HG03520 (cell line): ENCODE results near the gene PRKN.

Experiments
- ATAC-seq: cut with Tn5 transposase; IDR thresholded peaks from one replicate; pipeline ENCODE4 v1.9.1; 2021; ENCODE audit warnings: mild to moderate bottlenecking, moderate library complexity; ENCODE audit not compliant: unreplicated experiment

The PRKN gene

DNA sequence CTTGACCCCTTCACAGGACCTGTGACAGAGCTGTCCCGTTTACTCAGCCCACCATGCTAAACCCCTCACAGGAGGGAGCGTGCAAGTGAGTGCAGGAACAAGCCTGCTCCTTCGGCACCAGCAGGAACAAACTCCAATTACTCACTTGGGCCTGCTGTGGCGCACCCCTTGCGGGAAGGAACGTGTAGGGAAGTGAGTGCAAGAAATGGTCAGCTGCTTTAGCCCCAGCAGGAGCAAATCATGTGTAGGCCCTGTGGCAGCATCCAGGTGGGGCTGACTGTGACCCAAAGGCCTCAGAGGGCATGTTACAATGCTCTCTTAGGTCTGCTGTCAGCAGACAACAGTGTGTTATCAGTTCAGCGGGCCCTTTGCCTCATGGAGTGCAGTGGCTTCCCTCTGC lies 574.4 kb downstream of the PRKN start:
- no peak for ATAC-seq

DNA sequence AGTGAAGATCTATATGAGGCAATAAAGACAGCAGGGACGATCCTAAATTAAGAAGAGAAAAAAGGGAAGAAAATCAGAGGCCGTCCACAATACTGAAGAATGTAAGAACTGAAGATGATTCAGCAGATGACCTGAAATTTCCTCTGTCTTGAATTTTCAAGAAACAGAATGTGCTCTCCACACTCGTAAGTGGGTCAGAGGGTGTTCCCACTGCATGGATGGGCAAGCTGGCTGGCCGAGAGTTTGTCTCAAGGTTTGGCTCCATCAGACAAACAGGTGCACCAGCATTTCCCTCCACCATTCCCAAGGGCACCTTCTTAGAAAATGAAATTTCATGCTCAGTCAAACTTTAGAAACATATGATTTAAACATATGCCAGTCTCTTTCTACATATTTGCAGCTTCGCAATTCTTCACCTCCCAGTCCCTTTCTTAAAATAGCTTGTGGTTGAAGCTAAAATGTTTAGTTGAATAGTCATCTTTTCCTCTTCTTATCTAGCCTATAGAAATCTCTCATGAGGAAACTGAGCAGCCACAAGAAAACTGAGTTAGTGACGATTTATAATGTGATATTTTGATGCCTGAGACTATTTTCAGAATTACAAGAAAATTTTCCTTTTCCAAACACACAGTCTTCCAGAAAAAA lies 576.4 kb downstream of the PRKN start:
- ATAC-seq, result no peak

- no peak for ATAC-seq
Observed at GRCh38 chr6:162150295-162150694, 577.3 kb downstream of the PRKN start.

DNA sequence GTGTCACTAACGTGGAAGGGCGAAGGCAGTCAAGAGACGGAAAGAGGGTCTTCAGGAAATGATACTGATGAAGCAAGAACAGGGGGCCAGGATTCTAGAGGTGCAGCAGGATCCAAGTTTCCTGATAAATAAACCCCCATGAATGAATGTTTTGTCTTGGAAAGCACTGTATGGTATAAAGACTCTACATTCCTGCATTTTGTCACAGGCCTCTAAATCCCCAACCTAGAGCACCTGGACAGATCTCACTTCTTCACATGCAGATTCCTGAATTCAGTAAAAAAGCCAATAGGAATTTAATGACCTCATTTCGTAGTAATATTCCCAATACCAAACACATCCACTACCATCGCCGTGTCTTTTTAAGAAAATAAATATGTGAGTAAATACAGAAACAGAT lies 577.8 kb downstream of the PRKN start:
- no peak for ATAC-seq

DNA sequence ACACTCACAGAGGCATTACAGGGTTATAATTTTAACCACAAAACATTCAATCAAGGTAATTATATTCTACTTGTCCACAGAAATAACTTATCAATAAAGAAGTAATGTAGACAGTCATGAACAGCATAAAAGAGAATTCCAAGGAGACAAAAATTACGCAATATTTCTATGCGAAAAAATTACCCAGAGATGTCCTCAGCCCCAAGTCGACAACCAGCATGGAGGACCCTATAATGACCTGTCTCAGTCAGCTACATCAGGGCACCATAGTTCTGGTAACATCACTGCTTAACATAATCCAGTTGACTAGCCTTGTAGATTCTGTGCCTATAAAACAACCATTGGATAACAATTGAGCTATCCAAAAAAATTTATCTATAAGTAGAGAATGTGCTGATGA lies 579.8 kb downstream of the PRKN start:
- ATAC-seq, result no peak

DNA sequence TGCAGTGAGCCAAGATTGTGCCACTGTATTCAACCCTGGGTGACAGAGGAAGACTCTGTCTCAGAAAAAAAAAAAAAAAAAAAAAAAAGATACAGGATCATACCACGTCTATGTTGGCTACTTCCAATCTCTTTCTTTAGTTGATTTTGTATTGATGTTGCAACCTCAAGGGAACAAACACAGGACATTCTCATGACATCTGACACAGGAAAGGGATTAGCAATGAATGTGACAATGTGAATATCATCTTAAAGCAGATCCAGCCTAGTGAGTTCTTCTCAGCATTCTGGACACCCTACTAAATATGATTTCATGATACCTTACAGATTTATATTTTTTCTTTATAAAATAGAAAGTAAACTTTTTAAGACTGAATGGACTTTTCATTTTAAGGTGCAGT lies 580.3 kb downstream of the PRKN start:
- no peak for ATAC-seq

DNA sequence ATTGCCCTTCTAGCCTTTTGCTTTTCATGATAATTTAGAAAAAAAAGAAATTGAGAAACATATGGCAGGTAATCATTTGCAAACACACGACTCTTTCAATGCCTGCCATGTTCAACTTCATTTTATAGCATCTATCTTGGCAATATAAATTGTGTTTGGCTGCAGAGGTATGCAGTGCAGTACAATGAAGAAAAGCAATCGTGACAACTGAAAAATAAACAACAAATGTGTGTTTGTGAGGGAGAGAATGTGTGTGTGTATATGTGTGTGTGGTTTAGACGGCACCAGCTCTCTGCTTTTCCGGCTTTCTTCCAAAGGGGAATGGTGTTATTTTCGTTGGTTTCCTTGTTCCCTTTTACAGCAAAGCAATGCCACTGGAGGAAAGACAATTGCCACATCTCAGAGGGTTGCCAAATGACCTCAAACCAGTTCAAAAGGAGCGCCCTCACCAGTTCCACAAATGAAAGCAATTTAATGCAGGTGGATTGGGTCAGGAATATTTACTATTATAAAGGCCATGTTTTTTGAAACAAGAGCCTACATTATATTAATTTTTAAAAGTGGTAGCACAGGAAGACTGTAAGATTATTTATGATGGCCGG lies 587.2 kb downstream of the PRKN start:
- ATAC-seq, result no peak

- no peak for ATAC-seq
Observed at GRCh38 chr6:162125659-162126058, 601.9 kb downstream of the PRKN start.

- ATAC-seq, result no peak
Observed at GRCh38 chr6:162124710-162125435, 602.7 kb downstream of the PRKN start.

DNA sequence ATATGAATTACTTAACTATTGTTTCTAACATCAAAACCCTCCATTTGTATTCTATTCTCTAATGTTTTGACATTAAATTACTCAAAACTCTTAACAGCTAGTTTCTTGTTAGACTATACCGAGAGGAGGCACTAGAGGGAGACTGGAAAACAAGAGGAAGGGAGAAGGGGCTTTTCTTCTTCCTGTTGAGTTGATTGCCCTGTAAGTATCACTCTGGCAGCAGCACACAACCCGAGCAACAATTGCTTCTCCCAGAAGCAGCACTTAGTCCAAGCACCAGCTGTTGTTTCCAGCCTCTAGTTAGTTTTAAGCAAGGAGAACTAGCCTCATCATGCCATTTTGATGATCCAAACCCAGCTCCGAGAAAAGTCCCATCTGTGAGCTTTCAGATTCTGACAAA lies 603.8 kb downstream of the PRKN start:
- ATAC-seq, result no peak

- ATAC-seq, result no peak
Observed at GRCh38 chr6:162119341-162119740, 608.2 kb downstream of the PRKN start.

DNA sequence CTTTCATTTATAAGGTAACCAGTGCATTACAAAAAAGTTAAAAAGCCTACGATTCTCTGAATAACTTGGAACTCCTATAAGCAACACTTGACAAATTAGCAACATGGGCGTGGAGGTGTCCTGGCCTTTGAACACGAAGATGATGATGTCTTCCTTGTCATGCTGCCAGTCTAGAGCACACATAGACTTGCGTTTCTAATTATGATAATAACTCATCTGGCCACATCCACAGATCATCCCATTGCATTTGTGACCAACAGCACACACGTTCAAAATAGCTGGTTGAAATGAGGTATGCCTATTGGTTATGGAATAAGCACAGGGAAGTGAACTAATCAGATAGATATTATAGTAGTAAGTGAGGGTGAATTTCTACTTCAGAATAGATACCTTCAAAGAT lies 608.9 kb downstream of the PRKN start:
- ATAC-seq, result no peak

- ATAC-seq, result no peak
Observed at GRCh38 chr6:162116902-162117525, 610.6 kb downstream of the PRKN start.

DNA sequence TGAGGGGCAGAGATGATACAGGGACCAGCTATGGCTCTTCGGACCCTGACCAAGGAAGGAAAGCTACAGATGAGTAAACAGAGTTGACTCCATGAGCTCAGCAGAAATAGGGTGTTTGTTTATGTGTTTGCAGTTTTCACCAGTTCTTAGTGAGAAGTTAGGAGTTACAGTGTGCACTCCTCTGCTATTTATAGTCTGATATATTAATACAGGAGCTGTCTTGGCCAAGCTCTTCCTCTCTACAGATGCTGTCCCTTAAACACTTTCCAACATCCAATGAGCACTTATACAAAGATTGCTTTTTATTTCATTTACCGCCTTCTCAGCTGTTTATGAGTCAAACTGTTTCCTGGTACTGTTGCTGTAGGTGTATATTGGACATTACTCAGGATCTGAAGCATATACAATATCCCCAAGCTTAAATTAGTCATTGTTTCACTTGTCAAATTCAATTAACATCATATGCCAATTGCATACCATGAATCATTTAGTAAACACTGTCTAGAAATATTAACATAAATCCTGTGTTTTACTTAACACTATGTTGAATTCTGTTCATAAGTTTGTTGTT lies 618.0 kb downstream of the PRKN start:
- no peak for ATAC-seq

DNA sequence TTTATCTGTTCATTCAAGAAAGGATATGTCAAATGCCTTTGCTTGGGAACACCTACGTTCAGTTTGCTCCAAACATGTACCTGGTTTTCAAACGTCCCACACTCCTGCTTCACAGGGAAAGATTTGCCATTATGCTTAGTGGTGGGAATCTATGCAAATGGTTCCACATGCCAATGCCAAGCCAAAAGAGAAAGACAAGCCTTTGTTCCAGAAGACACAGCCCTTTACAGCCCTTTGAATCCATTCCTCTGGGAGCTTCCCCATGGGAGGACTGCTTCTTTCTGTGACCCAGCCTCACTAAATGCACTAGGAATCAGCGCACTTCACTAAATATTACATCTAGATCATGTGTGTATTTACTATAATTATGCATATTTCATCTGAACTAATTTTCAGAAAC lies 619.5 kb downstream of the PRKN start:
- no peak for ATAC-seq

DNA sequence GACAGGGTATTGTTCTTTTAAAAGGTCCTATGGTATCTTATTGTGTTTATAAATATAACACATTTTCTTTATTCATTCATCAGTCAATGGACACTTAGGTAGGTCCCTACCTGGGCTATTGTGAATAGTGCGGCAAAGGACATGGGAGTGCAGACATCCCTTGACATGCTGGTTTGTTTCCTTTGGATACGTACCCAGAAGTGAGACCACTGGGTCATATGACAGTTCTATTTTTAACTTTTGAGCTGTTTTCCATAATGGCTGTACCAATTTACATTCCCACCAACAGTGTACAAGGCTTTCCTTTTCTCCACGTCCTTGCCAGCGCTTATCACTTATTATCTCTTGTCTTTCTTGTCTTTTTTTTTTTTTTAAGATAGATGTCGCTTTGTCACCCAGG lies 627.5 kb downstream of the PRKN start:
- ATAC-seq, result no peak

DNA sequence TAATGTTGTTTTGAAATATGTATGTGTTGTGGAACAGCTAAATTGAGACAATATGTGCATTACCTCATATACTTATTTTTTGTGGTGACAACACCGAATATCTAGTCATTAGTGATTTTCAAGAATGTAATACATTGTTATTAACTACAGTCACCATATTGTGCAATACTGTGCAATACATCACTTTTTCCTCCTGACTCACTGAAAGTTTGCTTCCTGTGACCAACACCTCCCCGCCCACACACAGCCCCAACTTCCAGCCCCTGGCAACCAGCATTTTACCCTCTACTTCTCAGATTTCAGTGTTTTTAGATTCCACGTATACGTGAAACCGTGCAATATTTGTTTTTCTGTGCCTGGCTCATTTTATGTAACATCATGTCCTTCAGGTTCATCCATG lies 627.9 kb downstream of the PRKN start:
- ATAC-seq, result no peak

DNA sequence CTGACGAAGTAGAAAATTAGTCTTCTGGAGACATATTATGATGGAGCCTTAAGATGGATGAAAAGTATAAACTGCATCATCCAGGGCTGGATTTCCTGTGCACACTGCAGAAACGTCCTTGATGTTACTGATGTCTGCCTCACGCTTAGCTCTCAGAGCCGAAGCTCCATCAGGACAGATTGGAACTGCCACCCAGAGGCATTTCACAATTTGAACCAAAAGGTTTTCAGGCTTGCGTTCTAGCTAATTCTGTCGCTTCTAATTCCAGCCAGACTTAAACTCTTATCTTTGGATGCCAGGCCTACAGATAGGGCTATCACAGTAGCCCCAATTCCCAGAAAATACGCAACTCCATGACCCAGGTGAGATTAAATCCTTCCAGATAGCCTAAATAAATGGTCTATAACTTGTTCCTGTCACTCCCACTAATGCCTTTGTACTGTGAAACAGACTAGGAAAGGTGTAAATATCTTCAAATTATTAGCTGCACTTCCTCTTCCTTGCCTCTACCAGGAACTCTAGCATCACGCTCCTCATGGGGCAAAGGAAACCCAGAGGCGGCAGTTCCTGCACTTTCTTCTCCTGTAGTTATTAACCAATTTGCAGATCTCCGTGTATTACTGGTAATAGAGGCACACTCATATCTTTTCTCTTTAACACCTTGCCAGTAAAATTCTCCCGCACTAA lies 634.6 kb downstream of the PRKN start:
- no peak for ATAC-seq

DNA sequence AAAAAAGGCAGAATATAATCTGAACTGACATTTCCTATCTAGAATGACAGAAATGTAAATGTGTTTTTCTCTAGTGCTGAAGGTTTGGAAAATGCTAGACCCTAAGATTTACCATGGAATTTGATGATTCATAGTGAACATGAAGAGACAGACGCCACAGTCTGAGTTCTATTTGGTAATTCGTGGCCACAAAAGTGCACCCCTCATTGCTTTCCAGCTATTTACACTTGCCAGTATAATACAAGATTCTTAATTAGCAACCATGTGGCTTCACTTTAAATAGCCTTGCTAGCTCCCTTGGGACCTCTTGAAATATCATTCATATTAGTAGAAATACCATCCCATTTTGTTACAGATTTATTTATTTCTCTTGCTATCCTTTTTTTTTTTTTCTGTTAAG lies 636.8 kb downstream of the PRKN start:
- no peak for ATAC-seq

DNA sequence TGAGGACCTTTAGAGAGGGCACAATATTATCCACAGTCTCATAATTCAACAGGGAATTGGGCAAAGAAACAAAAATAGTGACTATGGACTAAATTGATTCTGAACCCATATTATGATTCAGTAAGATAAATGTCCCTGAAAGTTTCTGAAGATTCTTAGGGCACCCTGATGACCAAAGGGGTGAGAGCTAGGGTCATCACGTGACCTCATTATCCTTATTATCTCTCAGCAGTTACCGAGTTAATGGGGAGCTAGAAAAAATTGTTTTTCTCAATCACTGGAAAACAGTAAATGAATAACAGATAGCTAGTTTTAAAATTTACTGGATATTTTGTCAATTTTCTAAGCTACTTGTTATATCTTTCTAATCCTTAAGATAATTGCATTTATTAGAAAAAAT lies 639.5 kb downstream of the PRKN start:
- no peak for ATAC-seq

- no peak for ATAC-seq
Observed at GRCh38 chr6:162085561-162085960, 642.0 kb downstream of the PRKN start.
